Stimulated activated naive CD8-positive, alpha-beta T cell treated with anti-CD3 and anti-CD28 coated beads, Interleukin-15, Interleukin-2, amounts not matched to agents 100 ng/mL and 50 ng/mL, for 24 hours (primary cell): ENCODE measurements around the gene SLC24A4.

Experiments
- H3K27ac Mint-ChIP-seq: one replicate; pipeline ENCODE4 v1.8.0; 2021; ENCODE audit warnings: mild to moderate bottlenecking, mixed read lengths
- H3K27me3 Mint-ChIP-seq: one replicate; pipeline ENCODE4 v1.8.0; 2021; ENCODE audit warnings: mixed read lengths
- H3K36me3 Mint-ChIP-seq: one replicate; pipeline ENCODE4 v1.8.0; 2021; ENCODE audit warnings: low read depth, mixed read lengths
- H3K4me1 Mint-ChIP-seq: one replicate; pipeline ENCODE4 v1.8.0; 2021; ENCODE audit warnings: low read depth, mixed read lengths
- H3K4me3 Mint-ChIP-seq: one replicate; pipeline ENCODE4 v1.8.0; 2021; ENCODE audit warnings: mild to moderate bottlenecking, mixed read lengths
- H3K9me3 Mint-ChIP-seq: one replicate; pipeline ENCODE4 v1.8.0; 2021; ENCODE audit warnings: mixed read lengths

Gene SLC24A4

GRCh38 chr14:92465353-92466055 lies 142.5 kb downstream of the SLC24A4 start:
- no peaks in the 10 kb centered on the region for H3K36me3 Mint-ChIP-seq
- H3K4me1 Mint-ChIP-seq = peaks cover 19% of the 10 kb centered on the region
- peaks cover 4% of the 10 kb centered on the region for H3K27me3 Mint-ChIP-seq
- H3K9me3 Mint-ChIP-seq = peaks cover 5% of the 10 kb centered on the region
- no peak overlapping the region for H3K27ac Mint-ChIP-seq
- no peak overlapping the region for H3K4me3 Mint-ChIP-seq

- Mint-ChIP-seq H3K36me3 (no peaks in the 10 kb centered on the region), H3K4me3 (no peak overlapping the region), H3K27ac (no peak overlapping the region), H3K27me3 (peaks cover 4% of the 10 kb centered on the region), H3K4me1 (peaks cover 14% of the 10 kb centered on the region), H3K9me3 (peaks cover 5% of the 10 kb centered on the region)
Observed at GRCh38 chr14:92466059-92466458, 143.1 kb downstream of the SLC24A4 start.

- Mint-ChIP-seq H3K4me3 (no peak overlapping the region), H3K9me3 (peaks cover 5% of the 10 kb centered on the region)
Observed at GRCh38 chr14:92469515-92469914, 146.6 kb downstream of the SLC24A4 start.

GRCh38 chr14:92470215-92470614 lies 147.2 kb downstream of the SLC24A4 start:
- H3K36me3 Mint-ChIP-seq = no peaks in the 10 kb centered on the region
- H3K4me3 Mint-ChIP-seq = no peak overlapping the region
- no peak overlapping the region for H3K27ac Mint-ChIP-seq
- H3K4me1 Mint-ChIP-seq = peaks cover 10% of the 10 kb centered on the region
- H3K9me3 Mint-ChIP-seq = peaks cover 5% of the 10 kb centered on the region
- no peaks in the 10 kb centered on the region for H3K27me3 Mint-ChIP-seq

More at GRCh38 chr14:92469515-92469914, 146.6 kb downstream of the SLC24A4 start:
- Mint-ChIP-seq H3K4me1 (peaks cover 10% of the 10 kb centered on the region), H3K27ac (no peak overlapping the region), H3K36me3 (no peaks in the 10 kb centered on the region), H3K27me3 (no peaks in the 10 kb centered on the region)

- no peaks in the 10 kb centered on the region for H3K36me3 Mint-ChIP-seq
- peaks cover 12% of the 10 kb centered on the region for H3K4me1 Mint-ChIP-seq
- no peaks in the 10 kb centered on the region for H3K27me3 Mint-ChIP-seq
- H3K27ac Mint-ChIP-seq = no peak overlapping the region
- H3K4me3 Mint-ChIP-seq = no peak overlapping the region
- H3K9me3 Mint-ChIP-seq = peaks cover 5% of the 10 kb centered on the region
Observed at GRCh38 chr14:92470811-92471210, 147.8 kb downstream of the SLC24A4 start.

- H3K4me3 Mint-ChIP-seq = no peak overlapping the region
- H3K27ac Mint-ChIP-seq = no peak overlapping the region
- H3K9me3 Mint-ChIP-seq = peaks cover 5% of the 10 kb centered on the region
- H3K4me1 Mint-ChIP-seq = peaks cover 16% of the 10 kb centered on the region
- no peaks in the 10 kb centered on the region for H3K27me3 Mint-ChIP-seq
- H3K36me3 Mint-ChIP-seq = no peaks in the 10 kb centered on the region
Observed at GRCh38 chr14:92471919-92472318, 149.0 kb downstream of the SLC24A4 start.

GRCh38 chr14:92472860-92473259 lies 149.9 kb downstream of the SLC24A4 start:
- Mint-ChIP-seq H3K4me1 (peaks cover 16% of the 10 kb centered on the region), H3K36me3 (no peaks in the 10 kb centered on the region), H3K27ac (peak overlapping the region; percentile 34), H3K4me3 (no peak overlapping the region), H3K9me3 (no peaks in the 10 kb centered on the region), H3K27me3 (no peaks in the 10 kb centered on the region)

- Mint-ChIP-seq H3K27me3 (no peaks in the 10 kb centered on the region), H3K36me3 (no peaks in the 10 kb centered on the region), H3K4me1 (peaks cover 16% of the 10 kb centered on the region), H3K4me3 (no peak overlapping the region), H3K27ac (no peak overlapping the region), H3K9me3 (no peaks in the 10 kb centered on the region)
Observed at GRCh38 chr14:92473261-92473968, 150.4 kb downstream of the SLC24A4 start.

GRCh38 chr14:92473969-92474535 lies 151.1 kb downstream of the SLC24A4 start:
- H3K4me3 Mint-ChIP-seq = no peak overlapping the region
- H3K4me1 Mint-ChIP-seq = peaks cover 16% of the 10 kb centered on the region
- H3K27ac Mint-ChIP-seq = no peak overlapping the region
- peaks cover 3% of the 10 kb centered on the region for H3K9me3 Mint-ChIP-seq
- H3K36me3 Mint-ChIP-seq = peaks cover under 1% of the 10 kb centered on the region
- peaks cover 5% of the 10 kb centered on the region for H3K27me3 Mint-ChIP-seq

GRCh38 chr14:92475037-92475436 lies 152.1 kb downstream of the SLC24A4 start:
- peaks cover 6% of the 10 kb centered on the region for H3K9me3 Mint-ChIP-seq
- H3K4me1 Mint-ChIP-seq = peaks cover 16% of the 10 kb centered on the region
- H3K27ac Mint-ChIP-seq = no peak overlapping the region
- peaks cover 3% of the 10 kb centered on the region for H3K36me3 Mint-ChIP-seq
- H3K27me3 Mint-ChIP-seq = peaks cover 7% of the 10 kb centered on the region
- H3K4me3 Mint-ChIP-seq = no peak overlapping the region

GRCh38 chr14:92475451-92476187 lies 152.7 kb downstream of the SLC24A4 start:
- peaks cover 8% of the 10 kb centered on the region for H3K27me3 Mint-ChIP-seq

GRCh38 chr14:92480856-92481255 lies 157.9 kb downstream of the SLC24A4 start:
- Mint-ChIP-seq H3K36me3 (peaks cover 3% of the 10 kb centered on the region), H3K4me3 (no peak overlapping the region), H3K27ac (no peak overlapping the region), H3K9me3 (peaks cover 6% of the 10 kb centered on the region), H3K27me3 (peaks cover 11% of the 10 kb centered on the region), H3K4me1 (peaks cover 4% of the 10 kb centered on the region)

More at GRCh38 chr14:92475451-92476187, 152.7 kb downstream of the SLC24A4 start:
- no peak overlapping the region for H3K4me3 Mint-ChIP-seq
- peaks cover 6% of the 10 kb centered on the region for H3K9me3 Mint-ChIP-seq
- H3K36me3 Mint-ChIP-seq = peaks cover 3% of the 10 kb centered on the region
- H3K4me1 Mint-ChIP-seq = peaks cover 16% of the 10 kb centered on the region
- H3K27ac Mint-ChIP-seq = no peak overlapping the region

GRCh38 chr14:92481386-92481785 lies 158.4 kb downstream of the SLC24A4 start:
- H3K27me3 Mint-ChIP-seq = peaks cover 11% of the 10 kb centered on the region
- H3K4me3 Mint-ChIP-seq = no peak overlapping the region
- H3K36me3 Mint-ChIP-seq = peaks cover 3% of the 10 kb centered on the region
- H3K27ac Mint-ChIP-seq = no peak overlapping the region
- H3K9me3 Mint-ChIP-seq = peaks cover 6% of the 10 kb centered on the region
- no peaks in the 10 kb centered on the region for H3K4me1 Mint-ChIP-seq

- peaks cover under 1% of the 10 kb centered on the region for H3K4me1 Mint-ChIP-seq
- H3K27me3 Mint-ChIP-seq = peaks cover 11% of the 10 kb centered on the region
- H3K36me3 Mint-ChIP-seq = peaks cover 3% of the 10 kb centered on the region
- no peak overlapping the region for H3K4me3 Mint-ChIP-seq
- peaks cover 6% of the 10 kb centered on the region for H3K9me3 Mint-ChIP-seq
- no peak overlapping the region for H3K27ac Mint-ChIP-seq
Observed at GRCh38 chr14:92481811-92482555, 159.0 kb downstream of the SLC24A4 start.
